SK-N-MC (cell line): ENCODE results near the gene PIK3R1.

Experiments used
- DNase-seq: peaks from one replicate; pipeline ENCODE4 v3.0.0-alpha.2; 2011; ENCODE audit warnings: low read depth, low spot score
- H3K27ac ChIP-seq: fragments of 200-600 bp; sonication (generic); 2 replicates; pipeline ENCODE4 v1.5.1; 2016; ENCODE audit warnings: mixed run types
- H3K36me3 ChIP-seq: fragments of 200-600 bp; sonication (generic); 2 replicates; pipeline ENCODE4 v1.6.1; 2017; ENCODE audit warnings: antibody characterized with exemption, low read length, mixed read lengths; ENCODE audit not compliant: insufficient read depth
- H3K4me3 ChIP-seq: fragments of 200-600 bp; sonication (generic); 2 replicates; pipeline ENCODE4 v1.5.1; 2016
- H3K9ac ChIP-seq: fragments of 200-600 bp; sonication (generic); 2 replicates; pipeline ENCODE4 v1.8.0; 2017; ENCODE audit warnings: mixed run types, mixed read lengths; ENCODE audit not compliant: insufficient read length
- H3K9me3 ChIP-seq: fragments of 200-600 bp; sonication (generic); 2 replicates; pipeline ENCODE4 v1.6.1; 2017; ENCODE audit warnings: low read depth, mild to moderate bottlenecking, antibody characterized with exemption, low read length, moderate library complexity, mixed read lengths
- EZH2 ChIP-seq: fragments of 200-600 bp; sonication (generic); IDR thresholded peaks from one replicate; pipeline ENCODE4 v1.6.1; 2017; ENCODE audit warnings: antibody characterized with exemption
- FOXP2 ChIP-seq: optimal IDR thresholded peaks from 2 replicates; pipeline ENCODE3; 2011; ENCODE audit warnings: mild to moderate bottlenecking, moderate library complexity; ENCODE audit not compliant: insufficient read depth; ENCODE audit errors: extremely low read length, control extremely low read depth
- POLR2AphosphoS5 ChIP-seq: IDR thresholded peaks from 2 replicates; pipeline ENCODE4 v1.6.1; 2012; ENCODE audit warnings: mild to moderate bottlenecking, low read depth, low read length, borderline replicate concordance

Gene PIK3R1

GRCh38 chr5:68247627-68248026 is 32.1 kb downstream of the PIK3R1 start:
- no peak overlapping the region for H3K9ac ChIP-seq
- TF ChIP-seq FOXP2: no peak
- no peak for TF ChIP-seq EZH2
- no peak for TF ChIP-seq POLR2AphosphoS5
- H3K36me3 ChIP-seq: peaks cover 8% of the 10 kb centered on the region; the same call in 1 of the 2 replicates
- DNase-seq: no peak
- no peak overlapping the region for H3K4me3 ChIP-seq
- no peaks in the 10 kb centered on the region for H3K9me3 ChIP-seq
- no peak overlapping the region for H3K27ac ChIP-seq

GRCh38 chr5:68248896-68249295 is 33.3 kb downstream of the PIK3R1 start:
- Histone ChIP-seq H3K36me3 (peaks cover 8% of the 10 kb centered on the region; the same call in 1 of the 2 replicates), H3K9me3 (no peaks in the 10 kb centered on the region), H3K9ac (no peak overlapping the region), H3K27ac (peak overlapping the region; percentile 95; the same call in 1 of the 2 replicates), H3K4me3 (no peak overlapping the region)
- DNase-seq: no peak
- TF ChIP-seq EZH2 (no peak), POLR2AphosphoS5 (no peak), FOXP2 (no peak)

- no peak for DNase-seq
- H3K9me3 ChIP-seq: no peaks in the 10 kb centered on the region
- H3K4me3 ChIP-seq: no peak overlapping the region
- H3K36me3 ChIP-seq: peaks cover 8% of the 10 kb centered on the region; the same call in 1 of the 2 replicates
- no peak overlapping the region for H3K9ac ChIP-seq
- TF ChIP-seq FOXP2: no peak
- no peak for TF ChIP-seq EZH2
- no peak for TF ChIP-seq POLR2AphosphoS5
- peak overlapping the region; percentile 95 for H3K27ac ChIP-seq
Measured at GRCh38 chr5:68249520-68249919, 34.0 kb downstream of the PIK3R1 start.

GRCh38 chr5:68250661-68251298 is 35.2 kb downstream of the PIK3R1 start:
- DNase-seq: no peak
- Histone ChIP-seq H3K9me3 (no peaks in the 10 kb centered on the region), H3K4me3 (peak overlapping the region; percentile 32), H3K9ac (peak overlapping the region; percentile 69), H3K36me3 (0 out of 2 replicates have a peak, but pooled peaks cover 2% of the 10 kb centered on the region), H3K27ac (peak overlapping the region; percentile 95)
- no peak for TF ChIP-seq FOXP2
- no peak for TF ChIP-seq POLR2AphosphoS5
- TF ChIP-seq EZH2: no peak

GRCh38 chr5:68251386-68251785 is 35.8 kb downstream of the PIK3R1 start:
- peak overlapping the region; percentile 95 for H3K27ac ChIP-seq

GRCh38 chr5:68251804-68252522 is 36.4 kb downstream of the PIK3R1 start:
- Histone ChIP-seq H3K36me3 (no peaks in the 10 kb centered on the region), H3K9ac (peak overlapping the region; percentile 70), H3K27ac (peak overlapping the region; percentile 95), H3K4me3 (peak overlapping the region; percentile 56), H3K9me3 (no peaks in the 10 kb centered on the region)
- peak; percentile 84 for DNase-seq
- TF ChIP-seq EZH2 (no peak), POLR2AphosphoS5 (0 out of 2 replicates have a peak, but pooled peaks have one; percentile 35), FOXP2 (peak; percentile 50)

More at GRCh38 chr5:68251386-68251785, 35.8 kb downstream of the PIK3R1 start:
- no peak for TF ChIP-seq FOXP2
- TF ChIP-seq POLR2AphosphoS5: no peak
- TF ChIP-seq EZH2: no peak
- Histone ChIP-seq H3K9ac (peak overlapping the region; percentile 69), H3K36me3 (no peaks in the 10 kb centered on the region), H3K9me3 (no peaks in the 10 kb centered on the region), H3K4me3 (peak overlapping the region; percentile 56)
- DNase-seq: no peak

- Histone ChIP-seq H3K9ac (peak overlapping the region; percentile 70), H3K36me3 (no peaks in the 10 kb centered on the region), H3K9me3 (no peaks in the 10 kb centered on the region), H3K4me3 (peak overlapping the region; percentile 56), H3K27ac (peak overlapping the region; percentile 95)
- DNase-seq: no peak
- TF ChIP-seq POLR2AphosphoS5 (no peak), EZH2 (no peak), FOXP2 (no peak)
Measured at GRCh38 chr5:68252673-68253623, 37.4 kb downstream of the PIK3R1 start.
